Measurements from ENCODE around the gene SEC22C. TPM values are rescaled to one million over a fixed set of nuclear protein-coding genes. Genes with fewer than 3 reads are reported as not detected.

The SEC22C gene
- polyA plus RNA-seq, 1 experiment, result 33.0 TPM

- Histone ChIP-seq H3K27me3 (ENCODE audit: control insufficient read depth, insufficient read depth, low read length) (peaks cover 54% of the 10 kb centered on the region), H3K27ac (ENCODE audit: low read depth, low read length) (no peak overlapping the region), H3K4me3 (ENCODE audit: low read depth, low read length) (no peak overlapping the region), H3K9me3 (ENCODE audit: control insufficient read depth, insufficient read depth, low read length) (peaks cover 3% of the 10 kb centered on the region; the same call in 1 of the 2 replicates)
- CTCF ChIA-PET, result interaction anchor here (0.7 kb wide), 1 partner anchor 619 kb away, joined by 7 read pairs; no protein-coding TSS in a partner anchor
- POLR2A ChIA-PET, result no interaction called here
- TF ChIP-seq, protein P1, sequence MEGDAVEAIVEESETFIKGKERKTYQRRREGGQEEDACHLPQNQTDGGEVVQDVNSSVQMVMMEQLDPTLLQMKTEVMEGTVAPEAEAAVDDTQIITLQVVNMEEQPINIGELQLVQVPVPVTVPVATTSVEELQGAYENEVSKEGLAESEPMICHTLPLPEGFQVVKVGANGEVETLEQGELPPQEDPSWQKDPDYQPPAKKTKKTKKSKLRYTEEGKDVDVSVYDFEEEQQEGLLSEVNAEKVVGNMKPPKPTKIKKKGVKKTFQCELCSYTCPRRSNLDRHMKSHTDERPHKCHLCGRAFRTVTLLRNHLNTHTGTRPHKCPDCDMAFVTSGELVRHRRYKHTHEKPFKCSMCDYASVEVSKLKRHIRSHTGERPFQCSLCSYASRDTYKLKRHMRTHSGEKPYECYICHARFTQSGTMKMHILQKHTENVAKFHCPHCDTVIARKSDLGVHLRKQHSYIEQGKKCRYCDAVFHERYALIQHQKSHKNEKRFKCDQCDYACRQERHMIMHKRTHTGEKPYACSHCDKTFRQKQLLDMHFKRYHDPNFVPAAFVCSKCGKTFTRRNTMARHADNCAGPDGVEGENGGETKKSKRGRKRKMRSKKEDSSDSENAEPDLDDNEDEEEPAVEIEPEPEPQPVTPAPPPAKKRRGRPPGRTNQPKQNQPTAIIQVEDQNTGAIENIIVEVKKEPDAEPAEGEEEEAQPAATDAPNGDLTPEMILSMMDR (IDR thresholded peaks at IDR 0.05; ENCODE audit: low read depth, low read length), result no peak
- DNase-seq (ENCODE audit: low read depth, low spot score), result no peak
Measured at GRCh38 chr3:42504334-42505127, 77.2 kb downstream of the SEC22C start.

- POLR2A ChIA-PET, result no interaction called here
- DNase-seq (ENCODE audit: low read depth, low spot score), result no peak
- H3K9me3 ChIP-seq (ENCODE audit: control insufficient read depth, insufficient read depth, low read length), result peaks cover 3% of the 10 kb centered on the region; the same call in 1 of the 2 replicates
- CTCF ChIA-PET, result no interaction called here
- no peak overlapping the region for H3K27ac ChIP-seq (ENCODE audit: low read depth, low read length)
- H3K4me3 ChIP-seq (ENCODE audit: low read depth, low read length), result no peak overlapping the region
- TF ChIP-seq, protein P1 (IDR thresholded peaks at IDR 0.05; ENCODE audit: low read depth, low read length), result no peak
- H3K27me3 ChIP-seq (ENCODE audit: control insufficient read depth, insufficient read depth, low read length), result peaks cover 56% of the 10 kb centered on the region
Measured at GRCh38 chr3:42503957-42504333, 77.8 kb downstream of the SEC22C start.

DNA sequence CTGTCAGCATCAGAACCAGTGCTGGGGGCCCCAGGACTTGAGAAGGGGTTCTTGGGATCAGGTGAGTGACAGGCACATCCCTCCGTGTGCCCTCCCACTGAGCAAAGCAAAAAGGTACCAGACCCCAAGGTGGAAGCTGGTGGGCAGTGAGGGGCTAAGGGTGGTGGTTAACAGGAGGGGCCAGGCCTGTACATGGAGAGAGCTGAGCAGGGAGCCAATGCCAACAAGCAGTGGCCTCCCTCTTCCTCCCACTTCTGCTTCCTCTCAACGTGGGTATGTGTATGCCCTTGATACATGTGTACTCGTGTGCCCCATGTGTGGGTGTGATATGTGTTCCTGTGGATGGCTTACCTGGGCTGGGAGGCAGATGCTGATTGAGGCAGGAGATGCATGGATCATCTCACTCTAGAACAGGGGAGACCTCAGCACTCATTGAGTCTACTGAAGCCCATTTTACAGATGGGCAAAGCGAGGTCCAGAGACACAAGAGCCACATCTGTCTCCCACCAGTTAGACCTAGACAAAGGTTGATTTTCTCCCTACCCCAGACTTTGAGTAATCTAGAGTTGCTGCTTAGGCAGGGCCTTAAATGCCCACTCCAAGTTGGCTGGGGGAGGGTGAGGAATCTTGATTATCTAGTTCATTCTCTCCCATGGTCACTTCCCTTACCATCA lies 78.4 kb downstream of the SEC22C start:
- H3K9me3 ChIP-seq (ENCODE audit: control insufficient read depth, insufficient read depth, low read length), result peaks cover 3% of the 10 kb centered on the region; the same call in 1 of the 2 replicates
- DNase-seq (ENCODE audit: low read depth, low spot score), result no peak
- POLR2A ChIA-PET, result no interaction called here
- CTCF ChIA-PET, result no interaction called here
- H3K4me3 ChIP-seq (ENCODE audit: low read depth, low read length), result no peak overlapping the region
- no peak overlapping the region for H3K27ac ChIP-seq (ENCODE audit: low read depth, low read length)
- TF ChIP-seq, protein P1 (IDR thresholded peaks at IDR 0.05; ENCODE audit: low read depth, low read length), result no peak
- H3K27me3 ChIP-seq (ENCODE audit: control insufficient read depth, insufficient read depth, low read length), result peaks cover 55% of the 10 kb centered on the region

DNA sequence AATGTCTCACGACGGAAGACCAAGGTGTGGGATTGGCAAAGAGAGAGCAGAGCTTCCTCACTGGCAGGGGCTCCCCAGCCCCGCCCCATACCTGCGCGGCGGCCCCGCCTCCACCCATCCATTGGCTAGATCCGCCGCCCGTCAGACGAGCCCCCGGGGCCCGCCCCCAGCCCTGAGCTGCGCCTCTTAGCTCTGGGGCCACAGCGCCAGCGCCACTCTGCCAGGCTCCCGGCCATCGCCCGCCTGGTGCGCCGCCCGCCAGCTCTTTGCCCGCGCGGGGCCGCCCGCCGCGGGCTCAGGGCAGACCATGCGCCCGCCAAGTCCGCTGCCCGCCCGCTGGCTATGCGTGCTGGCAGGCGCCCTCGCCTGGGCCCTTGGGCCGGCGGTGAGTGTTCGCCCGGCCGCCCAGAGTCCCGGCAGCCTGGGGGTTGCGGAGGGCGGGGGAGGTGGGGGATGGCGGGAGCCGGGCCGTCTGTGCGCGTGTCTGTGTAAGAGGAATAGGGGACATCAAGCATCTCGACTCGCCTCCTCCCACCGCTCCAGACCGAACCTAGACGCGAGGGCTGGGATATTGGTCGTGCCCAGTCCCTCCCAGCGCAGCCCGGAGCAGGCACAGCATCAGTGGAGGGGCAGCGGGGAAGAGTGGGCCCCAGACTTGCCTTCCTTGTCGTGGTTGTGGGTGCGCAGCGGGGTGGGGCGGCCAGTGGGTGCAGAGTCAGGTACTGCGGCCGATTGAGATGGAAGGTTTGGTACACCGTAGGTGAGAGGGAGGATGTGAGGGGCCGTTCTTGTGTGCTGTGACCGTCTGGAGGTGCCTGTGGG lies 79.1 kb downstream of the SEC22C start, which contains the start of gene VIPR1:
VIPR1 (plus strand) TSS at position 215 of the 822 bp plus-strand sequence; CDS start at position 308, 93 bp downstream.
- Histone ChIP-seq H3K27me3 (ENCODE audit: control insufficient read depth, insufficient read depth, low read length) (peaks cover 59% of the 10 kb centered on the region), H3K27ac (ENCODE audit: low read depth, low read length) (no peak within 1 kb of the TSS), H3K9me3 (ENCODE audit: control insufficient read depth, insufficient read depth, low read length) (peaks cover 3% of the 10 kb centered on the region; the same call in 1 of the 2 replicates), H3K4me3 (ENCODE audit: low read depth, low read length) (no peak within 1 kb of the TSS)
- DNase-seq (ENCODE audit: low read depth, low spot score), result no peak
- TF ChIP-seq, protein P1 (IDR thresholded peaks at IDR 0.05; ENCODE audit: low read depth, low read length), result no peak
- ChIA-PET CTCF (no interaction called here), POLR2A (no interaction called here)
